HEK293 (cell line): ENCODE results near the gene FAM83C.
A peak's percentile ranks its signal among the peaks of the same experiment; 100 is the strongest.

Experiments used
- GLIS1 ChIP-seq: fragments of 450-650 bp; formaldehyde crosslinking; IDR thresholded peaks from 2 replicates; pipeline ENCODE4 v1.5.1; 2016; ENCODE audit warnings: missing biosample characterization, missing genetic modification characterization
- GLIS2 ChIP-seq: fragments of 450-650 bp; formaldehyde crosslinking; IDR thresholded peaks from 2 replicates; pipeline ENCODE4 v1.5.1; 2016; ENCODE audit warnings: missing biosample characterization, missing genetic modification characterization
- ZBTB17 ChIP-seq: fragments of 450-650 bp; formaldehyde crosslinking; IDR thresholded peaks from 2 replicates; pipeline ENCODE4 v1.5.1; 2016; ENCODE audit warnings: missing biosample characterization, missing genetic modification characterization
- ZEB2 ChIP-seq: fragments of 450-650 bp; formaldehyde crosslinking; IDR thresholded peaks from 2 replicates; pipeline ENCODE4 v1.5.1; 2016; ENCODE audit warnings: missing biosample characterization, missing genetic modification characterization
- ZFP37 ChIP-seq: fragments of 450-650 bp; formaldehyde crosslinking; IDR thresholded peaks from 2 replicates; pipeline ENCODE4 v1.5.1; 2016; ENCODE audit warnings: missing biosample characterization, missing genetic modification characterization
- ZIC2 ChIP-seq: fragments of 450-650 bp; formaldehyde crosslinking; IDR thresholded peaks from 2 replicates; pipeline ENCODE4 v1.5.1; 2016; ENCODE audit warnings: missing biosample characterization, missing genetic modification characterization
- ZNF24 ChIP-seq: fragments of 450-650 bp; formaldehyde crosslinking; IDR thresholded peaks from 2 replicates; pipeline ENCODE4 v1.5.1; 2016; ENCODE audit warnings: missing biosample characterization, missing genetic modification characterization
- ZNF335 ChIP-seq: fragments of 450-650 bp; formaldehyde crosslinking; conservative IDR thresholded peaks from 2 replicates; pipeline ENCODE4 v1.5.1; 2016; ENCODE audit warnings: missing biosample characterization, missing genetic modification characterization
- ZNF473 ChIP-seq: fragments of 450-650 bp; formaldehyde crosslinking; IDR thresholded peaks from 2 replicates; pipeline ENCODE4 v1.5.1; 2017; ENCODE audit warnings: missing biosample characterization, missing genetic modification characterization
- ZNF529 ChIP-seq: fragments of 450-650 bp; formaldehyde crosslinking; IDR thresholded peaks from 2 replicates; pipeline ENCODE4 v1.5.1; 2017; ENCODE audit warnings: missing genetic modification characterization, missing biosample characterization; ENCODE audit not compliant: insufficient replicate concordance
- ZNF544 ChIP-seq: fragments of 450-650 bp; formaldehyde crosslinking; IDR thresholded peaks from 2 replicates; pipeline ENCODE4 v1.5.0; 2017; ENCODE audit warnings: missing biosample characterization, missing genetic modification characterization
- ZNF558 ChIP-seq: fragments of 450-650 bp; formaldehyde crosslinking; IDR thresholded peaks from 2 replicates; pipeline ENCODE4 v1.5.1; 2016; ENCODE audit warnings: missing biosample characterization, missing genetic modification characterization
- ZNF571 ChIP-seq: fragments of 450-650 bp; formaldehyde crosslinking; IDR thresholded peaks from 2 replicates; pipeline ENCODE4 v1.5.0; 2017; ENCODE audit warnings: missing biosample characterization, missing genetic modification characterization
- ZNF830 ChIP-seq: fragments of 450-650 bp; IDR thresholded peaks from 2 replicates; pipeline ENCODE4 v1.5.0; 2018; ENCODE audit warnings: missing biosample characterization, missing genetic modification characterization, low read depth, mild to moderate bottlenecking, moderate library complexity
- TF ChIP-seq, protein P1 (sequence below): fragments of 450-650 bp; IDR thresholded peaks from 2 replicates; pipeline ENCODE4 v1.5.1; 2018; ENCODE audit warnings: missing biosample characterization, missing genetic modification characterization
- TF ChIP-seq, protein P2 (sequence below): fragments of 450-650 bp; formaldehyde crosslinking; IDR thresholded peaks from 2 replicates; pipeline ENCODE4 v1.5.1; 2016; ENCODE audit warnings: missing biosample characterization, missing genetic modification characterization
- TF ChIP-seq, protein P3 (sequence below): fragments of 450-650 bp; formaldehyde crosslinking; IDR thresholded peaks from 2 replicates; pipeline ENCODE4 v1.5.1; 2016; ENCODE audit warnings: missing biosample characterization, missing genetic modification characterization
- TF ChIP-seq, protein P4 (sequence below): fragments of 450-650 bp; formaldehyde crosslinking; optimal IDR thresholded peaks from 2 replicates; pipeline ENCODE3; 2016; ENCODE audit warnings: missing biosample characterization, mild to moderate bottlenecking, missing genetic modification characterization
- TF ChIP-seq, protein P5 (sequence below): fragments of 450-650 bp; formaldehyde crosslinking; IDR thresholded peaks from 2 replicates; pipeline ENCODE4 v1.5.1; 2016; ENCODE audit warnings: missing biosample characterization, missing genetic modification characterization
- TF ChIP-seq, protein P6 (sequence below): fragments of 450-650 bp; formaldehyde crosslinking; IDR thresholded peaks from 2 replicates; pipeline ENCODE4 v1.5.1; 2016; ENCODE audit warnings: missing biosample characterization, missing genetic modification characterization
- TF ChIP-seq, protein P7 (sequence below): fragments of 450-650 bp; formaldehyde crosslinking; IDR thresholded peaks from 2 replicates; pipeline ENCODE4 v1.5.1; 2016; ENCODE audit warnings: missing biosample characterization, missing genetic modification characterization
- TF ChIP-seq, protein P8 (sequence below): fragments of 450-650 bp; formaldehyde crosslinking; IDR thresholded peaks from 2 replicates; pipeline ENCODE4 v1.5.1; 2016; ENCODE audit warnings: missing biosample characterization, missing genetic modification characterization
- TF ChIP-seq, protein P9 (sequence below): fragments of 450-650 bp; formaldehyde crosslinking; IDR thresholded peaks from 2 replicates; pipeline ENCODE4 v1.5.1; 2016; ENCODE audit warnings: missing biosample characterization, missing genetic modification characterization

The FAM83C gene

DNA sequence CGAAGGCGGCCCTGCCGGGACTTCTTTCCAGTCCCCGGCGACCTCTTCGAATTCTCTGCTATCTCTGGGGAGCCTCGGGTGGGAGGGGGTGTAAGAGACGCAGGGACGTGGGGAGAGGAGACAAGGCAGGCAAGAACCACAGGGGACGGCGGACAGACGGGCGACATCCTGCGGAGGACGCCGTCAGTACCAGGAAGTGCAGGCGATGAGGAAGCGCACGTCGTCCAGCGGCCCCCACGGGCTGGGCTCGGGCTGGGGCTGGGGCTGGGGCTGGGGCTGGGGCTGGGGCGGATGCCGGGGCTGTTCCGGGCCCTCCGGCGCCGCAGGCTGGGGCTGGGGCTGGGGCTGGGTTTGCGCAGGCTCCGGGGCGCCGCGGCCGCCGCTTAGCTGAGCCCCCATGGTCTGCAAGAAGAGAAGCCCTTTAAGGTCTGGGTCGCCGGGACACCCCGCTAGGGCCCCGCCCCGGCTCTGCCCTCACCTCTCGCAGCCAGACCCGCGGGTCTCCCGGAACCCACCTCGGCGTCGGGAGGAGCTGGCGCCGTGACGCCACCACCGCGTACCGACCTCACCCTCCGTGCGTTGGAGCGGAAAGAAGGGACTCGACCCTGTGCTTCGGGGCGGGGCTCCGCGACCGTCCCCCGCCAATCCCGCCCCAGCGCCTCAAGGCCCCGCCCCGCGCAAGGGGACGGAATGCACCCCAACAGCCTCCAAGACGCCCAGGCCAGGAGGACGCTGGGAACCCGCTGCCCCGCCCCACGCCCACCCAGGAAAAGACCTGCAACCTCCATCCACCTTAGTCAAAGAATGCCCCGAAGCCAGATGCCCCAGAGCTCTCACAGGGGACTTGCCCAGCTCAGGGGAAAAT, 14.5 kb downstream of the FAM83C start, which contains the start of gene MMP24OS (continued):
- TF ChIP-seq ZNF529 (tag by site-specific recombination) (no peak), ZNF571 (tag by site-specific recombination) (no peak), ZBTB17 (tag by site-specific recombination) (no peak; the same call in 1 of the 2 replicates), ZEB2 (peak; percentile 39; the same call in 1 of the 2 replicates), ZNF24 (tag by site-specific recombination) (no peak), GLIS1 (tag by site-specific recombination) (peak; percentile 25; the same call in 1 of the 2 replicates), ZIC2 (peak; percentile 56), ZNF830 (tag by site-specific recombination) (no peak), ZNF558 (tag by site-specific recombination) (no peak), GLIS2 (tag by site-specific recombination) (peak; percentile 50; the same call in 1 of the 2 replicates), ZFP37 (tag by site-specific recombination) (no peak), ZNF473 (tag by site-specific recombination) (no peak), ZNF544 (tag by site-specific recombination) (no peak), ZNF335 (tag by site-specific recombination) (peak; percentile 20; the same call in 1 of the 2 replicates)
- TF ChIP-seq, protein P1, sequence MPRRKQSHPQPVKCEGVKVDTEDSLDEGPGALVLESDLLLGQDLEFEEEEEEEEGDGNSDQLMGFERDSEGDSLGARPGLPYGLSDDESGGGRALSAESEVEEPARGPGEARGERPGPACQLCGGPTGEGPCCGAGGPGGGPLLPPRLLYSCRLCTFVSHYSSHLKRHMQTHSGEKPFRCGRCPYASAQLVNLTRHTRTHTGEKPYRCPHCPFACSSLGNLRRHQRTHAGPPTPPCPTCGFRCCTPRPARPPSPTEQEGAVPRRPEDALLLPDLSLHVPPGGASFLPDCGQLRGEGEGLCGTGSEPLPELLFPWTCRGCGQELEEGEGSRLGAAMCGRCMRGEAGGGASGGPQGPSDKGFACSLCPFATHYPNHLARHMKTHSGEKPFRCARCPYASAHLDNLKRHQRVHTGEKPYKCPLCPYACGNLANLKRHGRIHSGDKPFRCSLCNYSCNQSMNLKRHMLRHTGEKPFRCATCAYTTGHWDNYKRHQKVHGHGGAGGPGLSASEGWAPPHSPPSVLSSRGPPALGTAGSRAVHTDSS (tag by site-specific recombination) = no peak
- TF ChIP-seq, protein P2, sequence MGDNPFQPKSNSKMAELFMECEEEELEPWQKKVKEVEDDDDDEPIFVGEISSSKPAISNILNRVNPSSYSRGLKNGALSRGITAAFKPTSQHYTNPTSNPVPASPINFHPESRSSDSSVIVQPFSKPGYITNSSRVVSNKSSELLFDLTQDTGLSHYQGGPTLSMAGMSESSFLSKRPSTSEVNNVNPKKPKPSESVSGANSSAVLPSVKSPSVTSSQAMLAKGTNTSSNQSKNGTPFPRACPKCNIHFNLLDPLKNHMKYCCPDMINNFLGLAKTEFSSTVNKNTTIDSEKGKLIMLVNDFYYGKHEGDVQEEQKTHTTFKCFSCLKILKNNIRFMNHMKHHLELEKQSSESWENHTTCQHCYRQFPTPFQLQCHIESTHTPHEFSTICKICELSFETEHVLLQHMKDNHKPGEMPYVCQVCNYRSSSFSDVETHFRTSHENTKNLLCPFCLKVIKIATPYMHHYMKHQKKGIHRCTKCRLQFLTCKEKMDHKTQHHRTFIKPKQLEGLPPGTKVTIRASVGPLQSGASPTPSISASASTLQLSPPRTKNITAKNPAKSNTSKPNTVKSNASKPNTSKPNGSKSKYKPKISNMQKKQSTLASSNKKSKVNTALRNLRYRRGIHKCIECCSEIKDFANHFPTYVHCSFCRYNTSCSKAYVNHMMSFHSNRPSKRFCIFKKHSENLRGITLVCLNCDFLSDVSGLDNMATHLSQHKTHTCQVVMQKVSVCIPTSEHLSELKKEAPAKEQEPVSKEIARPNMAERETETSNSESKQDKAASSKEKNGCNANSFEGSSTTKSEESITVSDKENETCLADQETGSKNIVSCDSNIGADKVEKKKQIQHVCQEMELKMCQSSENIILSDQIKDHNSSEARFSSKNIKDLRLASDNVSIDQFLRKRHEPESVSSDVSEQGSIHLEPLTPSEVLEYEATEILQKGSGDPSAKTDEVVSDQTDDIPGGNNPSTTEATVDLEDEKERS = no peak
- TF ChIP-seq, protein P3, sequence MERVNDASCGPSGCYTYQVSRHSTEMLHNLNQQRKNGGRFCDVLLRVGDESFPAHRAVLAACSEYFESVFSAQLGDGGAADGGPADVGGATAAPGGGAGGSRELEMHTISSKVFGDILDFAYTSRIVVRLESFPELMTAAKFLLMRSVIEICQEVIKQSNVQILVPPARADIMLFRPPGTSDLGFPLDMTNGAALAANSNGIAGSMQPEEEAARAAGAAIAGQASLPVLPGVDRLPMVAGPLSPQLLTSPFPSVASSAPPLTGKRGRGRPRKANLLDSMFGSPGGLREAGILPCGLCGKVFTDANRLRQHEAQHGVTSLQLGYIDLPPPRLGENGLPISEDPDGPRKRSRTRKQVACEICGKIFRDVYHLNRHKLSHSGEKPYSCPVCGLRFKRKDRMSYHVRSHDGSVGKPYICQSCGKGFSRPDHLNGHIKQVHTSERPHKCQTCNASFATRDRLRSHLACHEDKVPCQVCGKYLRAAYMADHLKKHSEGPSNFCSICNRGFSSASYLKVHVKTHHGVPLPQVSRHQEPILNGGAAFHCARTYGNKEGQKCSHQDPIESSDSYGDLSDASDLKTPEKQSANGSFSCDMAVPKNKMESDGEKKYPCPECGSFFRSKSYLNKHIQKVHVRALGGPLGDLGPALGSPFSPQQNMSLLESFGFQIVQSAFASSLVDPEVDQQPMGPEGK (tag by site-specific recombination) = peak; percentile 47
- TF ChIP-seq, protein P4, sequence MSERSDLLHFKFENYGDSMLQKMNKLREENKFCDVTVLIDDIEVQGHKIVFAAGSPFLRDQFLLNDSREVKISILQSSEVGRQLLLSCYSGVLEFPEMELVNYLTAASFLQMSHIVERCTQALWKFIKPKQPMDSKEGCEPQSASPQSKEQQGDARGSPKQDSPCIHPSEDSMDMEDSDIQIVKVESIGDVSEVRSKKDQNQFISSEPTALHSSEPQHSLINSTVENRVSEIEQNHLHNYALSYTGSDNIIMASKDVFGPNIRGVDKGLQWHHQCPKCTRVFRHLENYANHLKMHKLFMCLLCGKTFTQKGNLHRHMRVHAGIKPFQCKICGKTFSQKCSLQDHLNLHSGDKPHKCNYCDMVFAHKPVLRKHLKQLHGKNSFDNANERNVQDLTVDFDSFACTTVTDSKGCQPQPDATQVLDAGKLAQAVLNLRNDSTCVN (tag by site-specific recombination) = peak; percentile 46
- TF ChIP-seq, protein P5, sequence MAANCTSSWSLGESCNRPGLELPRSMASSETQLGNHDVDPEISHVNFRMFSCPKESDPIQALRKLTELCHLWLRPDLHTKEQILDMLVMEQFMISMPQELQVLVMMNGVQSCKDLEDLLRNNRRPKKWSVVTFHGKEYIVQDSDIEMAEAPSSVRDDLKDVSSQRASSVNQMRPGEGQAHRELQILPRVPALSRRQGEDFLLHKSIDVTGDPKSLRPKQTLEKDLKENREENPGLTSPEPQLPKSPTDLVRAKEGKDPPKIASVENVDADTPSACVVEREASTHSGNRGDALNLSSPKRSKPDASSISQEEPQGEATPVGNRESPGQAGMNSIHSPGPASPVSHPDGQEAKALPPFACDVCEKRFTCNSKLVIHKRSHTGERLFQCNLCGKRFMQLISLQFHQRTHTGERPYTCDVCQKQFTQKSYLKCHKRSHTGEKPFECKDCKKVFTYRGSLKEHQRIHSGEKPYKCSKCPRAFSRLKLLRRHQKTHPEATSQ (tag by site-specific recombination) = no peak
- TF ChIP-seq, protein P6, sequence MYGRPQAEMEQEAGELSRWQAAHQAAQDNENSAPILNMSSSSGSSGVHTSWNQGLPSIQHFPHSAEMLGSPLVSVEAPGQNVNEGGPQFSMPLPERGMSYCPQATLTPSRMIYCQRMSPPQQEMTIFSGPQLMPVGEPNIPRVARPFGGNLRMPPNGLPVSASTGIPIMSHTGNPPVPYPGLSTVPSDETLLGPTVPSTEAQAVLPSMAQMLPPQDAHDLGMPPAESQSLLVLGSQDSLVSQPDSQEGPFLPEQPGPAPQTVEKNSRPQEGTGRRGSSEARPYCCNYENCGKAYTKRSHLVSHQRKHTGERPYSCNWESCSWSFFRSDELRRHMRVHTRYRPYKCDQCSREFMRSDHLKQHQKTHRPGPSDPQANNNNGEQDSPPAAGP (tag by site-specific recombination) = 0 out of 2 replicates have a peak, but pooled peaks have one; percentile 22
- TF ChIP-seq, protein P7, sequence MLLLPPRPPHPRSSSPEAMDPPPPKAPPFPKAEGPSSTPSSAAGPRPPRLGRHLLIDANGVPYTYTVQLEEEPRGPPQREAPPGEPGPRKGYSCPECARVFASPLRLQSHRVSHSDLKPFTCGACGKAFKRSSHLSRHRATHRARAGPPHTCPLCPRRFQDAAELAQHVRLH (tag by site-specific recombination) = no peak
- TF ChIP-seq, protein P8, sequence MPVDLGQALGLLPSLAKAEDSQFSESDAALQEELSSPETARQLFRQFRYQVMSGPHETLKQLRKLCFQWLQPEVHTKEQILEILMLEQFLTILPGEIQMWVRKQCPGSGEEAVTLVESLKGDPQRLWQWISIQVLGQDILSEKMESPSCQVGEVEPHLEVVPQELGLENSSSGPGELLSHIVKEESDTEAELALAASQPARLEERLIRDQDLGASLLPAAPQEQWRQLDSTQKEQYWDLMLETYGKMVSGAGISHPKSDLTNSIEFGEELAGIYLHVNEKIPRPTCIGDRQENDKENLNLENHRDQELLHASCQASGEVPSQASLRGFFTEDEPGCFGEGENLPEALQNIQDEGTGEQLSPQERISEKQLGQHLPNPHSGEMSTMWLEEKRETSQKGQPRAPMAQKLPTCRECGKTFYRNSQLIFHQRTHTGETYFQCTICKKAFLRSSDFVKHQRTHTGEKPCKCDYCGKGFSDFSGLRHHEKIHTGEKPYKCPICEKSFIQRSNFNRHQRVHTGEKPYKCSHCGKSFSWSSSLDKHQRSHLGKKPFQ (tag by site-specific recombination) = no peak
- TF ChIP-seq, protein P9, sequence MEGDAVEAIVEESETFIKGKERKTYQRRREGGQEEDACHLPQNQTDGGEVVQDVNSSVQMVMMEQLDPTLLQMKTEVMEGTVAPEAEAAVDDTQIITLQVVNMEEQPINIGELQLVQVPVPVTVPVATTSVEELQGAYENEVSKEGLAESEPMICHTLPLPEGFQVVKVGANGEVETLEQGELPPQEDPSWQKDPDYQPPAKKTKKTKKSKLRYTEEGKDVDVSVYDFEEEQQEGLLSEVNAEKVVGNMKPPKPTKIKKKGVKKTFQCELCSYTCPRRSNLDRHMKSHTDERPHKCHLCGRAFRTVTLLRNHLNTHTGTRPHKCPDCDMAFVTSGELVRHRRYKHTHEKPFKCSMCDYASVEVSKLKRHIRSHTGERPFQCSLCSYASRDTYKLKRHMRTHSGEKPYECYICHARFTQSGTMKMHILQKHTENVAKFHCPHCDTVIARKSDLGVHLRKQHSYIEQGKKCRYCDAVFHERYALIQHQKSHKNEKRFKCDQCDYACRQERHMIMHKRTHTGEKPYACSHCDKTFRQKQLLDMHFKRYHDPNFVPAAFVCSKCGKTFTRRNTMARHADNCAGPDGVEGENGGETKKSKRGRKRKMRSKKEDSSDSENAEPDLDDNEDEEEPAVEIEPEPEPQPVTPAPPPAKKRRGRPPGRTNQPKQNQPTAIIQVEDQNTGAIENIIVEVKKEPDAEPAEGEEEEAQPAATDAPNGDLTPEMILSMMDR (tag by site-specific recombination) = peak; percentile 39; the same call in 1 of the 2 replicates
